ENCODE measurements around the gene C1orf105. TPM values are rescaled to one million over a fixed set of nuclear protein-coding genes. Genes with fewer than 3 reads are reported as not detected.

C1orf105 gene
- total and polyA plus RNA-seq, 9 donors: not detected

- Histone ChIP-seq H3K4me3 (no peak overlapping the region), H3K27ac (no peak overlapping the region), H3K4me1 (ENCODE audit: insufficient read depth) (no peaks in the 10 kb centered on the region), H3K36me3 (no peaks in the 10 kb centered on the region), H3K27me3 (no peaks in the 10 kb centered on the region), H3K9me3 (no peaks in the 10 kb centered on the region)
- 74 to 85% (median 83%) methylated on average over 1 of the region's 1 CpG for WGBS, 3 donors
- DNase-seq: no peak
- TF ChIP-seq POLR2A (IDR thresholded peaks at IDR 0.05) (no peak), EP300 (IDR thresholded peaks at IDR 0.05) (no peak), CTCF (IDR thresholded peaks at IDR 0.05) (no peak)
- intact Hi-C loops (cut with DNase I): loop anchor here in 2 of 4 donors (10.0 kb wide), 1 partner anchor 364 kb away; no protein-coding TSS in a partner anchor
Measured at GRCh38 chr1:172408958-172409357, 11.5 kb upstream of the C1orf105 start.

- Histone ChIP-seq H3K27me3 (no peaks in the 10 kb centered on the region), H3K36me3 (no peaks in the 10 kb centered on the region), H3K9me3 (no peaks in the 10 kb centered on the region), H3K4me3 (no peak overlapping the region), H3K4me1 (ENCODE audit: insufficient read depth) (no peaks in the 10 kb centered on the region), H3K27ac (no peak overlapping the region)
- intact Hi-C loops (cut with DNase I): no loop called here
- 69 to 88% (median 85%) methylated on average over 1 of the region's 1 CpG for WGBS, 3 donors
- no peak for TF ChIP-seq POLR2A (IDR thresholded peaks at IDR 0.05)
- DNase-seq: no peak
Measured at GRCh38 chr1:172410027-172410426, 10.5 kb upstream of the C1orf105 start.

DNA sequence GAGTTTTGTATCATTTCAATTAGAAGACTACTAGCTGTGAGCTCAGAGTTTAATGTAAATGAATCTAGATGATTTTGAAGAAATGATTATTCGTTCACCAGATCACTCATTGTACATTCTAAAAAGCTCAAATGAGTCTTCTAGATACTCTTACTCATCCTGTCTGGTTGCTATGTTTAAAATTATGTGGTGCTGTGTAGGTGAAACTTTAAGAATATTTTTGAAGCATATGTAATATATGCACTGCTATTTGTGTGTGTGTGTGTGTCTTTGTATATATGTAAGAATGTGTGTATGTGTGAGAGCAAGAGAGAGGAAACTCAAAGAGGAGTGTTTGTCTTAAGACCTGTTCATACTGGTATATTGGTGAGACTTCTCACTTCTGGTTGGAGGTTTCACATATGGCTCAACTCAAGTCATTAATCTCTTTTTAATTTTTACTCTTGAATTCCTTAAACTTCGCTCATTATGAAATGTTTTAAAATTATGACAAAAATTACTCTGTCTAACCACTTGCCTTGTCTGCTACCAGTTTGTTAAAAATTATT lies 8.6 kb upstream of the C1orf105 start:
- Histone ChIP-seq H3K27me3 (no peaks in the 10 kb centered on the region), H3K9me3 (no peaks in the 10 kb centered on the region), H3K4me3 (no peak overlapping the region), H3K36me3 (no peaks in the 10 kb centered on the region), H3K27ac (no peak overlapping the region), H3K4me1 (ENCODE audit: insufficient read depth) (no peaks in the 10 kb centered on the region)
- no peak for DNase-seq
- 90 to 97% (median 95%) methylated on average over 2 of the region's 2 CpGs for WGBS, 3 donors
- intact Hi-C loops (cut with DNase I): no loop called here
- TF ChIP-seq EP300 (IDR thresholded peaks at IDR 0.05): no peak
- TF ChIP-seq POLR2A (IDR thresholded peaks at IDR 0.05): no peak
- no peak for TF ChIP-seq CTCF (IDR thresholded peaks at IDR 0.05)

- H3K9me3 ChIP-seq: no peaks in the 10 kb centered on the region
- H3K27ac ChIP-seq: no peak overlapping the region
- intact Hi-C loops (cut with DNase I): no loop called here
- H3K36me3 ChIP-seq: no peaks in the 10 kb centered on the region
- DNase-seq: no peak
- no peaks in the 10 kb centered on the region for H3K4me1 ChIP-seq (ENCODE audit: insufficient read depth)
- H3K4me3 ChIP-seq: no peak overlapping the region
- H3K27me3 ChIP-seq: no peaks in the 10 kb centered on the region
- TF ChIP-seq CTCF (IDR thresholded peaks at IDR 0.05) (no peak), POLR2A (IDR thresholded peaks at IDR 0.05) (no peak), EP300 (IDR thresholded peaks at IDR 0.05) (no peak)
Measured at GRCh38 chr1:172414331-172414730, 6.2 kb upstream of the C1orf105 start.

DNA sequence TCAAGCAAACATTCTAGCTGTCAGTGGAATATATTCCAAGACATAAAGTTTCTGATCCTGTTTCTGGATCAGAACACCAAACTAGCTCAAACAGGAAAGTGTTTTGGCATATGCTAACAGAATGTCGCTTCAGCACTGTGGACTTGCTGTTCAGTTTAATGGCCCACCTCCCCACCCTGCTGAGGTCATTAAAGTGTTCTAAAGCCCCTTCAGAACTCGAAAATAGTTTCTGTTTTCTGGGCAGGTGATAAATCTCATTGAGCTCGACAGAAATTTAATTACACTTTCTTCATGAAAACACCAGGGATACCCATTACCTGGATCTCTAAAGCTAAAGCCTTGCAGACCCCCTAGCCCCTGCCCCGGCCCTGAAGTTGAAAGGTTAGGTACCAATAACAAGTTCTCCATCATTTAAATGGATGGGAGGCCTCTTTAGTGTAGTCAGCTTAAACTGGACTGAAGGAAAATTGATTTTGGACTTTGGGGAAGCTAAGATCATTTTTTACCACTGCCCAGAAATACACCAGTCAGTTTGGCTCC lies 3.9 kb upstream of the C1orf105 start:
- intact Hi-C loops (cut with DNase I): no loop called here
- Histone ChIP-seq H3K9me3 (no peaks in the 10 kb centered on the region), H3K4me3 (no peak overlapping the region), H3K27ac (no peak overlapping the region), H3K27me3 (no peaks in the 10 kb centered on the region), H3K4me1 (ENCODE audit: insufficient read depth) (no peaks in the 10 kb centered on the region), H3K36me3 (no peaks in the 10 kb centered on the region)
- no peak for TF ChIP-seq POLR2A (IDR thresholded peaks at IDR 0.05)
- TF ChIP-seq EP300 (IDR thresholded peaks at IDR 0.05): no peak
- no peak for TF ChIP-seq CTCF (IDR thresholded peaks at IDR 0.05)
- WGBS, 3 donors: 71 to 75% (median 73%) methylated on average over 4 of the region's 4 CpGs
- DNase-seq: no peak
